Common myeloid progenitor, CD34-positive (primary cell): Measurements from ENCODE around the gene TTC3.

Source experiments
- CTCF ChIA-PET: fragments of 350-600 bp; sonication (Branson Sonifier 250); formaldehyde crosslinking; loops from one replicate; lab custom pipeline; 2021; ENCODE audit warnings: antibody characterized with exemption; lab: Charles Lee
- POLR2A ChIA-PET: fragments of 350-600 bp; sonication (Branson Sonifier 250); formaldehyde crosslinking; loops from one replicate; lab custom pipeline; 2021; ENCODE audit warnings: antibody characterized with exemption; lab: Charles Lee
- DNase-seq, 3 donors: peaks; one replicate each; pipeline versions ENCODE4 v3.0.0 to v3.0.0-alpha.2; 2013
- H3K27ac ChIP-seq, 2 experiments: 1 replicate in 1 of 2; 2 replicates in 1 of 2; pipeline ENCODE4 v1.7.0; 2013; ENCODE audit warnings: inconsistent platforms in 2 of 2, low read length in 2 of 2, mild to moderate bottlenecking in 2 of 2, low read depth in 1 of 2, moderate library complexity in 1 of 2; ENCODE audit not compliant: severe bottlenecking in 2 of 2, insufficient read depth in 1 of 2, poor library complexity in 1 of 2
- H3K27me3 ChIP-seq, 5 experiments: replicated peaks in 2 of 5; 1 replicate in 3 of 5; 2 replicates in 2 of 5; pipeline versions ENCODE4 v1.6.1 to v1.7.0; 2013; ENCODE audit warnings: low read length in 4 of 5, mild to moderate bottlenecking in 2 of 5, moderate library complexity in 2 of 5, inconsistent platforms in 1 of 5; ENCODE audit not compliant: insufficient read depth in 5 of 5, control insufficient read depth in 4 of 5
- H3K36me3 ChIP-seq, 4 experiments: 1 replicate in 2 of 4; 2 replicates in 2 of 4; pipeline versions ENCODE4 v1.6.1 to v1.7.0; 2013; ENCODE audit warnings: low read length in 3 of 4, control low read depth in 1 of 4, mild to moderate bottlenecking in 1 of 4; ENCODE audit not compliant: control insufficient read depth in 4 of 4, insufficient read depth in 4 of 4
- H3K4me1 ChIP-seq, 4 experiments: 1 replicate in 3 of 4; 2 replicates in 1 of 4; pipeline versions ENCODE4 v1.6.1 to v1.7.1; 2013; ENCODE audit warnings: low read length in 3 of 4, mild to moderate bottlenecking in 3 of 4, control low read depth in 1 of 4, inconsistent platforms in 1 of 4, moderate library complexity in 1 of 4; ENCODE audit not compliant: control insufficient read depth in 4 of 4, insufficient read depth in 4 of 4; ENCODE audit errors: control extremely low read depth in 1 of 4
- H3K4me3 ChIP-seq, 7 experiments: 1 replicate in 4 of 7; 2 replicates in 3 of 7; pipeline versions ENCODE4 v1.5.1 to v1.7.0; 2013; ENCODE audit warnings: mild to moderate bottlenecking in 7 of 7, low read length in 6 of 7, moderate library complexity in 6 of 7, inconsistent platforms in 2 of 7, low read depth in 2 of 7, control low read depth in 1 of 7; ENCODE audit not compliant: insufficient read depth in 4 of 7, control insufficient read depth in 1 of 7; ENCODE audit errors: extremely low read depth in 1 of 7
- H3K9me3 ChIP-seq, 5 experiments: 1 replicate in 4 of 5; 2 replicates in 1 of 5; pipeline versions ENCODE4 v1.6.1 to v1.7.1; 2013; ENCODE audit warnings: low read length in 4 of 5, mild to moderate bottlenecking in 2 of 5, inconsistent platforms in 1 of 5, low read depth in 1 of 5, moderate library complexity in 1 of 5; ENCODE audit not compliant: control insufficient read depth in 4 of 5, insufficient read depth in 2 of 5; ENCODE audit errors: control extremely low read depth in 1 of 5
- WGBS: methylation state at CpG from one replicate; pipeline ENCODE4 v1.1.5; 2013; ENCODE audit not compliant: insufficient coverage; 5-methylcytosine and 5-hydroxymethylcytosine counted together

Gene TTC3

GRCh38 chr21:37071561-37072273 is 1.3 kb upstream of the TTC3 start:
- ChIA-PET CTCF (interaction anchor here (0.7 to 1.3 kb wide), 5 partner anchors 15 to 61 kb away, joined by 3 to 4 read pairs (median 3); no protein-coding TSS in a partner anchor), POLR2A (interaction anchor here (1.0 to 1.8 kb wide), 2 partner anchors 9 to 26 kb away, joined by 3 to 6 read pairs; no protein-coding TSS in a partner anchor)
- Histone ChIP-seq H3K36me3 (peaks cover 3 to 13% (median 7%) of the 10 kb centered on the region in 4 experiments), H3K4me3 (peak overlapping the region in 6 of 7 experiments; percentile 75 to 97 (median 91)), H3K4me1 (peaks cover 8 to 36% (median 25%) of the 10 kb centered on the region in 4 experiments), H3K9me3 (peaks cover 0 to 2% (median 0%) of the 10 kb centered on the region in 5 experiments), H3K27ac (peak overlapping the region; percentile 86 to 96), H3K27me3 (no peaks in the 10 kb centered on the region)
- WGBS = 71% methylated on average over 6 of the region's 12 CpGs
- no peak for DNase-seq

- Histone ChIP-seq H3K4me1 (peaks cover 8 to 36% (median 25%) of the 10 kb centered on the region in 4 experiments), H3K4me3 (peak overlapping the region; percentile 69 to 97 (median 91)), H3K27ac (peak overlapping the region; percentile 86 to 96), H3K36me3 (peaks cover 0 to 10% (median 5%) of the 10 kb centered on the region in 4 experiments), H3K27me3 (no peaks in the 10 kb centered on the region), H3K9me3 (peaks cover 0 to 2% (median 0%) of the 10 kb centered on the region in 5 experiments)
- ChIA-PET CTCF (interaction anchor here (0.7 to 1.3 kb wide), 2 partner anchors 14 to 62 kb away, joined by 3 read pairs; no protein-coding TSS in a partner anchor), POLR2A (interaction anchor here (1.0 to 1.8 kb wide), 2 partner anchors 10 to 27 kb away, joined by 3 to 6 read pairs; no protein-coding TSS in a partner anchor)
- WGBS = 0% methylated on average over 37 of the region's 54 CpGs
- DNase-seq = peak in 1 of 3 donors; percentile 97
Measured at GRCh38 chr21:37072274-37072987, 623 bp upstream of the TTC3 start.

- Histone ChIP-seq H3K9me3 (peaks cover 0 to 4% (median 0%) of the 10 kb centered on the region in 5 experiments), H3K27ac (peak overlapping the region; percentile 72 to 96), H3K4me1 (peaks cover 8 to 37% (median 25%) of the 10 kb centered on the region in 4 experiments), H3K27me3 (no peaks in the 10 kb centered on the region), H3K4me3 (peak overlapping the region; percentile 63 to 97 (median 91)), H3K36me3 (peaks cover 0 to 6% (median 3%) of the 10 kb centered on the region in 4 experiments)
- CTCF ChIA-PET = interaction anchor here (1.1 kb wide), 1 partner anchor 12 kb away, joined by 4 read pairs; no protein-coding TSS in a partner anchor
- POLR2A ChIA-PET = interaction anchor here (0.6 kb wide), 1 partner anchor 59 kb away, joined by 3 read pairs; no protein-coding TSS in a partner anchor
- under 1% methylated on average over 48 of the region's 70 CpGs for WGBS
- DNase-seq = peak; percentile 75 to 87 (median 80)
Measured at GRCh38 chr21:37073417-37074196, 553 bp downstream of the TTC3 start.

GRCh38 chr21:37074197-37074510 is 1.1 kb downstream of the TTC3 start:
- POLR2A ChIA-PET = interaction anchor here (0.6 to 0.7 kb wide), 2 partner anchors 9 to 58 kb away, joined by 3 read pairs; no protein-coding TSS in a partner anchor
- 0% methylated on average over 9 of the region's 13 CpGs for WGBS

GRCh38 chr21:37074546-37074945 is 1.5 kb downstream of the TTC3 start:
- H3K27ac ChIP-seq = peak overlapping the region; percentile 72 to 96
- CTCF ChIA-PET = interaction anchor here (1.1 kb wide), 1 partner anchor 11 kb away, joined by 4 read pairs; no protein-coding TSS in a partner anchor
- no peaks in the 10 kb centered on the region for H3K36me3 ChIP-seq
- H3K4me3 ChIP-seq = peak overlapping the region in 6 of 7 experiments; percentile 63 to 97 (median 91)
- peaks cover 0 to 9% (median 0%) of the 10 kb centered on the region in 5 experiments for H3K9me3 ChIP-seq
- POLR2A ChIA-PET = interaction anchor here (0.6 to 0.7 kb wide), 3 partner anchors 8 to 58 kb away, joined by 3 read pairs; no protein-coding TSS in a partner anchor
- H3K27me3 ChIP-seq = no peaks in the 10 kb centered on the region
- H3K4me1 ChIP-seq = peaks cover 8 to 40% (median 25%) of the 10 kb centered on the region in 4 experiments
- no CpG with 5 or more reads among the region's 9 CpGs for WGBS
- DNase-seq = no peak

More at GRCh38 chr21:37074197-37074510, 1.1 kb downstream of the TTC3 start:
- Histone ChIP-seq H3K27ac (peak overlapping the region; percentile 72 to 96), H3K9me3 (peaks cover 0 to 5% (median 0%) of the 10 kb centered on the region in 5 experiments), H3K4me1 (peaks cover 8 to 40% (median 25%) of the 10 kb centered on the region in 4 experiments), H3K4me3 (peak overlapping the region; percentile 63 to 97 (median 91)), H3K36me3 (peaks cover 0 to under 1% (median 0%) of the 10 kb centered on the region in 4 experiments), H3K27me3 (no peaks in the 10 kb centered on the region)
- CTCF ChIA-PET = interaction anchor here (1.1 kb wide), 1 partner anchor 11 kb away, joined by 4 read pairs; no protein-coding TSS in a partner anchor
- no peak for DNase-seq

- no peaks in the 10 kb centered on the region for H3K36me3 ChIP-seq
- no peak overlapping the region for H3K27ac ChIP-seq
- WGBS = 100% methylated on average over 2 of the region's 4 CpGs
- ChIA-PET POLR2A (interaction anchor here (0.7 kb wide), 1 partner anchor 7 kb away, joined by 3 read pairs; no protein-coding TSS in a partner anchor), CTCF (interaction anchor here (0.8 to 1.1 kb wide), 3 partner anchors 10 to 98 kb away, joined by 3 to 4 read pairs (median 4); no protein-coding TSS in a partner anchor)
- DNase-seq = no peak
- H3K4me1 ChIP-seq = peaks cover 8 to 40% (median 25%) of the 10 kb centered on the region in 4 experiments
- no peaks in the 10 kb centered on the region for H3K27me3 ChIP-seq
- peaks cover 0 to 12% (median 0%) of the 10 kb centered on the region in 5 experiments for H3K9me3 ChIP-seq
- H3K4me3 ChIP-seq = peak overlapping the region in 1 of 7 experiments; percentile 91
Measured at GRCh38 chr21:37075214-37075770, 2.2 kb downstream of the TTC3 start.
